GM18867 (cell line): ENCODE measurements around the gene LDB2.
"Not testable (repeated sequence)": the region's sequence is repeated elsewhere in the genome, so short reads cannot be mapped to it uniquely, and the experiment has no call there.

Source experiments
- ATAC-seq: cut with Tn5 transposase; IDR thresholded peaks from one replicate; pipeline ENCODE4 v1.9.1; 2021; ENCODE audit warnings: mild to moderate bottlenecking, moderate library complexity; ENCODE audit not compliant: unreplicated experiment

Gene LDB2

DNA sequence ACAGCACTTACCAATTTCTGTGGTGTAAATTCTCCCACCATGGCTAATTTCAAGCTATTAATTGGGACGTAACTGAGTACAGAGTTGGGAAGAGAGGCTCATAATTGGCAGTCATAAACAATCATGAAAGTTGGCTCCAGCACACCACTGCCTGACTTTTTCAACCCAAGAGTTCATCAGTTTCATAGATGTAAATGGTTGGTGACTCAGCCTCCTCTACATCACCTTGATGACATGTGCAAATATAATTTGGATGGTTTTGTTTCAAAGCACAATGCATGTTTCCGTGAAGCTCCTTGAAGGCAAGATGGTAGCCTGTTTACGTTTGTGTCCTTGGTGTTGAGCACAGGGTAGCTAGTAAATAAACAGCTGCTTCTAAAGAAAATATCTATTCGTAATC is 235.1 kb downstream of the LDB2 start:
- no peak for ATAC-seq

DNA sequence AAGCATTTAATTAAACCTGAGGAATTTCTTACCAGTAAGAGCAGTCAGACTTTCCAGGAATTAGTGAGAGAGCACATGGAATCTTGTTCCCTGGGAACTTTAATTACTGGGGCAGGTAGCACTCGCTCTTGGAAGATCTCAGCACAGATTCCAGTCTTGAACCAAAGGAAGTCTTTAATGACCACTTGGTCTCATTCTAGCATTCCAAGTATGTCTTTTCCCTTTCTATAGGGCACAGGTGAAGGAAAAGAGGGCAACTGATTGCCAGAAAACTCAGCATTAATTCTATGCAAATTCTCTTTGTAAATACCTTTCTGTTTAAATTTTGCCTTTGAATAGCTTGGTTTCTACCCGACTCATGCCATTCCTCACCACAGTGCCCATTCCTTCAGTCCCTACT is 236.6 kb downstream of the LDB2 start:
- ATAC-seq, result no peak

DNA sequence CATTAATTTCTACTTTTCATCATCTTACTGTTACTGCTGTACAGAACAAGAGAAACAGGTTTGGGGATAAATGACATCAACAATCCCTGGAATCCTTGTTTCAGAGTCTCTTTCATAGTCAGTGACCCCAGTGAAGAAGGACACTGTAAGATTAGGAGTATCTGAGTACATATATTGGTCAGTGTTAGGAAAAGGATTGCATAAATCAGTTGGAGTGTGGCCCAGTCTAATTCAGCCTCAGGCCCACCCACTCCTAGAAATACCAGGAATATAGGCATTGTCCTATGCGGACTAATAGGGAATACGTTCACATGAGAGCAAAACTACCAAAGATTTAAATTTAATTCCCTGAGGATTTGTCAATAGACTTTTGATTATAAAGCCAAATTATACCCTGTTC is 237.8 kb downstream of the LDB2 start:
- ATAC-seq, result no peak

DNA sequence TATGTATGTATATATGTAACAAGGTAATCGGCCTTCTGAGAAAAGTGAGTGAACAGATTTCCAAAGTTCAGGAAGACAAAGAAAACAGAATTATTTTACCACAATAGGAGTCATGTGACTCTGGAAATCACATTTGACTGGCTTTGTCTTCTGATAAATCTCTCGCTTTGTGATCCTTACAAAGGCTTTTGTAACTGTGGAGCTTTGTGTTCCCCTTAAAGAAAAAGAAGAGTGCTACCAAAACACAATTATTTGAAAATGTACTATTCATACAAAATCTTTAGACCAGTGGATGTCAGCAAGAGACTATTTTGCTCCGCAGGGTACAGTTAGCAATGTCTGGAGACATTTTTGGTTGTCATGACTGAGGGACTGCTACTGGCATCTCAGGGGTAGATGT is 238.8 kb downstream of the LDB2 start:
- ATAC-seq, result no peak

DNA sequence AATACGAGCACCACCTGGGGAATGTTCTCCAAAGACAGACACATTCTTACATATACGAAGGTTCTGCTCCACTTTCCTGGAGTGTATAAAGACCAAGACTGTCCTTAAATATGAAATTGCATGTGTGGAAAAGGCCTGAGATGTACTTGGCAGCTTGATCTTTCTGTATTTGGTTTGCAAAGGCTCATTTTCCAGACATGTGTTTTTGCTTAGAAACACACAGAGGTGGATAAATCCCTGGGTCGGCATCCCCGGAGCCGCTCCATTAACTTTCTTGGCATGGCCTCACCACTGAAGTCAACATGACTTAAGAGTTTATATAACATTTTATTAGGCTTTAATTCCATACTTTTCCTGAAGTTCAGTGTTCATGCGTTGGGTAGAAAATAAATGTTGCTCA is 239.4 kb downstream of the LDB2 start:
- ATAC-seq, result no peak

DNA sequence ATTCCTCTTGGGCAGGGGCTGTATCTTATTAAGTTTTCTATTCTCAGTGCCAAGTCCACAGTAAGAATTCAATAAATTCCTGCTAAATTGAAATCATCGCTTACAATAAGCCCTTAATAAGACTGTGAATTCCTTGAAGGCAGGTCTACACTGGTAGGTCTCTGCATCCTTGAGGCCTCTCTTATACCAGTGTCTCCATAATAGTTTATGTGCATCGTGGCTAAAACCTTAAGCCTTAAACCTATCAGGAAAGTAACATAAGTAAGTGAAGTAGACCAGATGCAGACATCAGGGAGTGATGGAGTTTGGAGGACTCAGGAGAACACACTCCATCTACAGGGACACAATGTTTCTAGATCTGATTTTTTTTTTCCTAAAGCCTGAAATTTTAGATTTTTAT is 240.3 kb downstream of the LDB2 start:
- no peak for ATAC-seq

DNA sequence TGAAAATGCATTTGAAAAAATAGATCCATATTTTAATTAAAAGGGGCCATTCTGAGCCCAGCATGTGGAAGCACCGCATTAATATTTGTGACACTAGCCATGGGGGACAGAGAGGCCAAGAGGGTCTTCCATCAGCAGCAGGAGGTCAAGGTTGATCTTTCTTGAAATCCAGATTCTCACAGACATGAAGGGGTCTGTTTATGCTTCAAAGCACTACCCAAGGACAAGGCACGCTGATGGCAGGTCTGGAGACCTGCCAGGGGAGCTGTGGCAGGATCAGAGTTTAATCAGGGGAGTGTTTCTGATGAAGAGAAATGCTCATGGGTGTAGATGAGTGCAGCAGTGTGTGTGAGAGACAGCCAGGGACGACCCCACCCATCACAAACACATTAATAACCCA is 243.3 kb downstream of the LDB2 start:
- ATAC-seq, result no peak

DNA sequence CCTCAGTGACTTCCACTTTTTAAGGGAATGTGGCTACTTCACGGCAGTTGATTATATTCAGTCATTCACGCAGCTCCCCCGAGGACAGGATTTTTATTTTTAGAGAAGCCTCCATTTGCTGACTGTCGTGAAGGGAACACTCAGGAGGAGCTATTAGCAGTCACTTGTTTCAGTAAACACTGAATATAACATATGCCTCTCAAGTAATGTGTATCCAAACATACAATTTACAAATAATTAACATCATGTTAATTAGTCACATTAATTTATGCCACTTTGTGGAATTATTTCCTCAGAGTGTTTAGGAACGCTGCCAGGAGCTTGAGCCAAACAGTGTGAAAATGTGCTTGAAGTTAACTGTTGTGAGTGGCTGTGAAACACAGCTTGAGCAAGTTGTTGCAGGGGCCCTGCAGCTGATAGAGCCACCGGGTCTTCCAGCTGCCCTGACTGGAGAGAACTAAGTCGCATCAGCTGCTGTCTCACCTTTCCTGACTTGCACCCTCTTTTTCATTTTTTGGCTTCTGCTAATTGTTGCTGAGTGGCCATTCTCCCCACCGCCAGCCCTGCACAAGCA is 245.6 kb downstream of the LDB2 start:
- no peak for ATAC-seq

DNA sequence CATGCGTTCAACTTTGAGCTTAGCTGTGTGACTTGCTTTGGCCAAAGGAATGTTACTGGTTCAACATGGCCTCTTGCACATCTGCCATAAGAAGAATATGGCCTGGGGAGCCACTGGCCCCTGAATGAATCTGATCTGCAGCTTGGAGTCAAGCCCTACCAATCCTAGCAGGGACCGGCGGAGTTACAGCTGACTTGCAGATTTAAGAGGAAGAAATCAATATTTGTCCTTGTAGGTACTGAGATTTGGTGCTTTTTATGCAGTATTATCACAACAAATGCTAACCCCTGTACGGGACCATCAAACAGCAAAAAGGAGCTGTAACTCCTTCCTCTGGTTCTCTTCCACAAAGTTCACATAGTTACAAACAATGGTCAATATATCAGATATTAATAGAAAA is 252.0 kb downstream of the LDB2 start:
- ATAC-seq, result no peak

DNA sequence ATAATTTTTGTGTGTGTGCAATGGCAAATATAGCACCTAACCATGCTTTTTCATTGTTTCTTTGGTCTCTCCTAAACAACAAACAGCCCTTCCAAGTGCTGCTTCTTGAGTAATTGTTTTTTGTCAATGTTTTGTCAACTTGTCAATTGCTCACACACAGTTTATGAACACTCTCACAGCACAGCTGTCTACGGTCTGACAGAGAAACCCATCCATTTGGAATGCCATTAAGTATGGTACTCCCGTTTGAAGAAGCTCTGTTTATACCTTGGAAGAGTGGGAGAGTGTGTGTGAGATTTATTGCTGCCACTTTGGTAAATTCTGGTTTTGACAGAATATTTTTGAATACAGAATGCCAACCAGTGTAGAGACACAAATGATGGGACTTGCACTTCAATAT is 254.6 kb downstream of the LDB2 start:
- no peak for ATAC-seq

DNA sequence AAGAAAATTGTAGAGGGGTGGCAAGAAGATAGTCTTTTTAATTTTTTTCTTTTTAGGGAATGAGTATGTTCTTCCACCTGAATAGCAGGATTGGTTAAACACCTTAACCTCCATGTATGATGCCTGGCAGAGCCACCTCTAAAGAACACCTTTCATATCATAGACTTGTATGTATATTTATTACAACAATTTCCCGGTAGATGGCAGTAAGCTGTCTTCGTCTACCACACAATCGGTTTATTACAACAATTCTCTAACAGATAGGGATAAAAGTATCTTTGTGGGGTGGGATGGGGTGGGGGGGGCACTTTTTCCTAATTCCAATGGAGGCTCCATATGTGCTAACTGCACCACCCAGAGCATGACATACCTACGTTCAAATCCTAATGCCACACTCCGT is 255.5 kb downstream of the LDB2 start:
- no peak for ATAC-seq

DNA sequence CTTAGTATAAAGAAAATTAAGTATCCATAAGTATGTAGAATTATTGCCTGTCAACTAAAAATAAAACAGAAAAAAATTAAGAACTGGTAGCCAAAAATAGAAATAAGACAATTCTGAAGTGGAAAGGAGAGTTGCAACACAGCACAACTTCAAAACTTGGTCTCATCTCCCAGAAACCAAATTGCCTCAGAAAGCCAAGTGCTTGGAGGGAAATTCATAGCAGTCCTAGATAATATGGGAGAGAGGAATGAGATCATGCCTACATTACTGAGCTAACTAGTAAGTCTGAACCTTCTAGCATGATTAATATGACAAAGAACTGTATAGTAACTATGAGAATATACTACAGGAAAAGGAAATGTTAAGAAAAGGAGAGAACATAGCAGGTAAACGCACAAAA is 256.5 kb downstream of the LDB2 start:
- no peak for ATAC-seq

DNA sequence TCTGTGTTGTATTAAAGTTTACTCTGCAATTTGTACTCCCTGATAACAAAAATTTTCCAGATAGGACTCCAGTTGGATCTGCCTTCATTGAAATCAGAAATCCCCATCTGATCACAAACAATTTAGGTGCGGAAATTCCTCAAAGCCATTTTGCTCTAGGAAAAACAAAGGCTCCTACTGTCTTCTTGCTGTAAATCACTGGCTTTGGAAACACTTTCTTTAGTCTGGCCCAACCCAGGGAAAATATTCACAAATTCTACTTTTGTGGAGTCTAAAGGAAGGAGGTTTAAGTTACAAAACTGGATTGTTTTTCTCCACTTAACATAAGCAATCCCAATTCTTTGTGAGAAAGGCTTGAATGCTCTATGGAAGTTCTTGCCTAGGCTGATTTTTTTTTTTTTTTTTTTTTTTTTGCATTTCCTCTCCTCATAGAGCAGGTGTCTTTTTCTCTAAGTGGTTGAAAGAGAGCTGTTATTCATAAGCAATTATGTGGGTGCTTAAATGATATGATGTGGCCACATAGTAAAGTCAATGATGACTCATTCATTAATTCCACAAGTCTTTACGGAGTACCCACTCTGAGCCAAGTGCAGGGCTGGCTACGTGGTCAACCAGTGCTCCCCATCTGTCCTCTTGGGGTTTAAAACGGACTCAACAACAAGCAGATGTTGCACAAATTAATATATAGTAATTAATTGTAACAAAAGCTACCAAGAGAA is 261.4 kb downstream of the LDB2 start:
- no peak for ATAC-seq

DNA sequence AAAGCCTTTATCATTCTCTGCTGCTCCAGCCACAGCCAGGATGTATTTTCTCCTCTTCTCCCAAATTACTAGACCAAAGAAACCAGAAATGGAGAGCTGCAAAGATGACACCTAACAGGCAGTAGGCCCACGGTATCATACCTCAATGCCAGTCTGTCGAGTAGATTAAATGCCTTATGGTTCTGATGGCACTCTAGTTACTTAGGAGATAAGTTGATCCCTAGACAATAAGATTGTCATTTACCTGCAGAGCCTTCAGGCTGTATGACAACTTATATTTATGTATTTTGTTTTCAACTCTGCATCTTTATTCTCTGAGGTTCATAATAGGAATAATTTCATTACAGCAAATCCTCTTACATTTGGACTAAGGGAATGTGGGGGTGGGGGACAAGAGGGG is 262.1 kb downstream of the LDB2 start:
- no peak for ATAC-seq

DNA sequence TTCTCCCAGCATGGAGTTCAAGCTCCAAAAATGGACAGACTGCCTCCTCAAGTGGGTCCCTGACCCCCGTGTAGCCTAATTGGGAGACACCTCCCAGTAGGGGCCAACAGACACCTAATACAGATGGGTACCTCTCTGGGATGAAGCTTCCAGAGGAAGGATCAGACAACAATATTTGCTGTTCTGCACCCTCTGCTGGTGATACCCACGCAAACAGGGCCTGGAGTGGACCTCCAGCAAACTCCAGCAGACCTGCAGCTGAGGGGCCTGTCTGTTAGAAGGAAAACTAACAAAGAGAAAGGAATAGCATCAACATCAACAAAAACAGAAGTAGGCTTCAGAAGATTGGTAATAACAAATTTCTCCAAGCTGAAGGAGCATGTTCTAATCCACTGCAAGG is 269.2 kb downstream of the LDB2 start:
- not testable (repeated sequence) for ATAC-seq

DNA sequence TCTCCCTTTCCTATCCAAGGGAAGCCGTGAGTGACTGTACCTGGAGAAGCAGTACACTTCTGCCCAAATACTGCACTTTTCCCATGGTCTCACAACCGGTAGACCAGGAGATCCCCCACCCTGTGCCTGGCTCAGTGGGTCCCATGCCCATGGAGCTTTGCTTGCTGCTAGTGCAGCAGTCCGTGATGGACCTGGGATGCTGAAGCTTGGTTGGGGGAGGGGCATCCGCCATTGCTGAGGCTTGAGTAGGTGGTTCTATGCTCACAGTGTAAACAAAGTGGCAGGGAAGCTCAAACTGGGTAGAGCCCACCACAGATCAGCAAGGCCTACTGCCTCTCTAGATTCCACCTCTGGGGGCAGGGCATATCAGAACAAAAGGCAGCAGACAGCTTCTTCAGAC is 269.6 kb downstream of the LDB2 start:
- not testable (repeated sequence) for ATAC-seq

DNA sequence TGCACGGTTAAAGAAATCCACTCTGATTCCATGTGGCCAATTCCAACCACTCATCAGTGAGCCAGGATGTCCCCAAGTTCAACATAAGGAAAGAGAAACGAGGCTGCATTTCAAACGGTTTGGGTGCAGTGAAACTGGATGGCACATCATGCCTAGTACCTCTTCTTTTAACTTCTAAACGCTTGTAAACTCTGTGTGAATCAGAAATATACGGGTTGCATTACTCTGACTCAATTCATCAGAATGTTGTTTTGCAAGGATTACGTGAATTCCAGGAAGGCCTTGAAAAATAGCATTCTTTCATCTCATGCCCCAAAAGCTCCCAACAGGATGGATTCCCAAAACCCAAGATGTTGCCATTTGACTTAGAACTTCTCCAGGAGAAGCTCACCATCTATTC is 270.4 kb downstream of the LDB2 start:
- ATAC-seq, result no peak

DNA sequence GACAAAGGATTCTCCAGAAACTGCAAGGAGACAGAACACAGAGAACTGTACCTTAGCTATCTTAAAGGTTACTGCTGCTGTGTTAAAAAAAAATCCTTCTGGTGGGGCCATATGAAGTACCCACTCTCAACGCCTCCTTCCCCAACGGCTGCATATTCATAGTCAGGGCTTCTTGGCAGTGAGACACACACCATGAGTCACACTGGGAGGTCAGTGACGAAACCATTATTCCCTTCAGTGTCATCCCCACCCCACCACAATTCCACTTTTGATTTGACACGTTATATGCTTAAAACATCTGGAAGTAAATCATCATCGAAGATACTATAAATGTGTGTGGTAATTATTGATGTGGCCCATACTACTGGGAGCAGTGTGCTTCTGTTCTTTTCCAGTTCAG is 271.5 kb downstream of the LDB2 start:
- no peak for ATAC-seq

DNA sequence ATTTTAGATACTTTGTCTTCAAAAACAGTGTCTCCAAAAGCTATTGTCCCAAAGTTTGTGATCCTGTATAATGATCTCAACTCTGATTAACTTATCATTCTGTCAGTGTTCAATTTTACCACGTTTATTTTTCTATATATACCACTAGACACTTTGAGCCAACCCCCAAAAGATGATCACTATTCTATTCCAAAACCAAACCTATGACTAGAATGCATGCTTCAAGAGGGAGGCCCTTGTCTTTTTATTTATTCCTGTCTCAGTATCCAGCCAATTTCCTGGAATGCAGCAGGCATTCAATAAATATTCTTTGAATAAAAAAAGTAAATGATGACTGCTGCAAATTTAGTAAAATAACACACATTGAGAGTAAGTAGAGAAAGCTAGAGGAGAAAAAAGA is 275.6 kb downstream of the LDB2 start:
- no peak for ATAC-seq

DNA sequence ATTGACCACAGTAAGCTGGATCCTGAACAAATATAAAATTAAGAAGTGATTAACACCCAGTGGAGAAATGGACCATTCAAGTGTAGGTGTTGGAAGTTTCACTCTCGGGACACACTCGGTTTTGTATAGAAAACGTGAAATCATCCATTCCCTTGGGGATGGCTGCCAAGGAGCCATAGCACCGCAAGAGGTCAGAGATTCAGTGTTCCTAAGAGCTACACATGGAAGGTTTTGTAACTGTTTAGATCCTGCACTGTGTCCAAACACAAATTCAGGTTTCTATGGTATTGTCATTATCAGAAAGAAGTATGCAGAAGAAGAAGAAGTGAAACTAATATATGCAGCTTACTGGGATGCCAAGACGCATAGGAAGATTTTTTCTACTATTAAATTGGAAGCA is 281.0 kb downstream of the LDB2 start:
- ATAC-seq, result no peak

DNA sequence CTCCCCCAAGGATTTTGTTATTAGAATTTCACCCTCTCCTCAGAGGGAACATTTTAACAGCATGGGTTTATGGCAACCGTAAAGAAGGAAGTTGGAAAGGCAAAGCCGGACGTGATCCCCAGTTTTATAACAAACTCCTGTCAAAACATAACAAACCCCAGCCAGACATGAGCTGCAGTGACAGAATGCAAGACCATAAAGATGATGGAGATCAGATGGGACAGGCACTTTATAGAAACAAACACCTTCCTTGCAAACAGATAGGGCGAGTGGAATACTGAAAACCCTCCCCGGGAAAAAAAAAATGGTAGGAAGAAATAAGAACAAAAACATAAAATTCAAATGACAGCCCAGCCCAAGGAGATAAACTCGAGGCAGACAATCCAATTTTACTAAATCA is 281.4 kb downstream of the LDB2 start:
- no peak for ATAC-seq

DNA sequence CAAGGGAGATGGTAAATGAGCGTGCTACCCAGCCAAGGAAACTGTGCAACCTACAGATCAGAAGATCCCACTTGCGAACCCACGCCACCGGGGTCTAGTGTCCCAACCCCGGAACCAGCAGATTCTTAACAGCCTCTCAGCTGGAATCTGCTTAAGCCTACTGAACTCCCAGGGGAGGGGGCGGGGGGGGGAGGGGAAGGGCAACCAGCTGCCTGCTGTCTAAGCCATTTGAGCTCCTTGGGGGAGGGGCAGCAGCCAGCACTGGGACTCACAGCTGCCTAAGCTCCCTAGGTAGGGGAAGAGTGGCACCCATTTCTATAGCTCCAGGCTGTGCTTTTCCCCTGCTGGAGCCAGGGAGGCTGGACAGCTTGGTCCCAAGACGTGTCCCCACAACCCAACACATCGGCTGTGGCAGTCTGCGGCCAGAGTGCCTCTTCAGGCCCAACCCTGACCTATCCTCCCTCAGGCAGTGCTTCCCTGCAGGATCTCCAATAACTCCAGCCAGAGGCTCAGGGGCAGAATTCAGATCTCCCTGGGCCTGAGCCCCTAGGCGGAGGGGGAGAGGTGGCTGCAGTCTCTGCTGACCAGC is 289.2 kb downstream of the LDB2 start:
- ATAC-seq, result no peak
